ENCODE measurements around the gene COX19. TPM values are rescaled to one million over a fixed set of nuclear protein-coding genes. Genes with fewer than 3 reads are reported as not detected.

The COX19 gene
- total RNA-seq, 1 experiment from 2014 or later: 11.6 TPM

DNA sequence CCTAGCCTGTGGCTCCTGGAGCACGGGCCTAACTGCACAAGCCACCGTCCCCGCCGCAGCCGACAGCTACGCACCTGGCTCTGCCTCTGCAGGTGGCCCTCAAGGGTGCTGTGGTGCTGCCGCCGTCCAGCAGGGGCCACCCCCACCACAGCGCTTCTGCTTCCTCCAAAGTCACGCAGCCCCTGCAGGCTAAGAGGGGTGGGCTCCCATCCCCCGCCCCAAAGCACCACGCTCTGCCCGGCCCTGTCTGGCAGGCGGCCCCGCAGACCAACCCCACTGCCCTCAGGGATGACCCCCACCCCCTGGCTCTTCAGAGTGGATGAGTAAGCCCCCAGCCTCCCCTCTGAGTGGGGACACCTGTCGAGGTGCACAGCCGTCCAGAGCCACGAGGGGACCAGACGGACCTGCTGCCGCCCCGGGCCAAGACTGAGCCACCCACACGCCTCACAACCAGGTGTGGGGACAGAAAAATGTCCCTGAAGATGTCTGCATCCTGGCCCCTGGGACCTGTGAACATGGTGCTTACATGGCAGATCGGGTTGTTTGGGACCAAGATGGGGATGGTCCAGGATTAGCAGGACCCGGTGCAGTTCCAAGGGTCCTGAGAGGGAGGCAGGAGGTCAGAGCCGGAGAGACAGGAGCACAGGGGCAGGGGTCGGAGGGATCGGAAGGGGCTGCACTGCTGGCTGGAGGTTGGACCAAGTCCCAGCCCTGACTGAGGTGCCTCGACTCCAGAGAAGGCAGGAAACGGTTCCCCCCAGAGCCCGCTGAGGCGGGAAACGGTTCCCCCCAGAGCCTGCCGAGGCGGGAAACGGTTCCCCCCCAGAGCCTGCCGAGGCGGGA lies 11.9 kb downstream of the COX19 start:
- Histone ChIP-seq H3K79me2 (ENCODE audit: low read length) (no peaks in the 10 kb centered on the region), H3K4me3 (ENCODE audit: low read length) (no peak overlapping the region), H3K27ac (ENCODE audit: low read length) (no peak overlapping the region), H3K36me3 (ENCODE audit: low read depth, low read length) (peaks cover 7% of the 10 kb centered on the region), H3K27me3 (ENCODE audit: low read length) (no peaks in the 10 kb centered on the region), H3K9ac (ENCODE audit: low read length) (no peak overlapping the region), H3K4me2 (ENCODE audit: low read length) (no peak overlapping the region), H2AFZ (ENCODE audit: low read length) (no peak overlapping the region), H3K9me3 (ENCODE audit: low read length) (no peaks in the 10 kb centered on the region), H3F3A (ENCODE audit: low read length, unreplicated experiment) (no peaks in the 10 kb centered on the region), H3K9me2 (replicated peaks; ENCODE audit: low read length) (no peaks in the 10 kb centered on the region), H4K20me1 (ENCODE audit: low read length) (no peaks in the 10 kb centered on the region), H3K4me1 (ENCODE audit: insufficient read depth, low read length) (no peaks in the 10 kb centered on the region)
- POLR2A ChIA-PET (ENCODE audit: unreplicated experiment): no interaction called here
- no TSS peak for BruUV-seq (replicated peaks)
- intact Hi-C loops (cut with micrococcal nuclease): no loop called here
- ATAC-seq (no peak), DNase-seq (no peak)
- no peak for TF ChIP-seq EZH2 (IDR thresholded peaks at IDR 0.05; ENCODE audit: low read length, unreplicated experiment)
- no peak for TF ChIP-seq EZH2phosphoT487 (IDR thresholded peaks at IDR 0.05; ENCODE audit: borderline replicate concordance, low read length)
- TF ChIP-seq, protein P1, sequence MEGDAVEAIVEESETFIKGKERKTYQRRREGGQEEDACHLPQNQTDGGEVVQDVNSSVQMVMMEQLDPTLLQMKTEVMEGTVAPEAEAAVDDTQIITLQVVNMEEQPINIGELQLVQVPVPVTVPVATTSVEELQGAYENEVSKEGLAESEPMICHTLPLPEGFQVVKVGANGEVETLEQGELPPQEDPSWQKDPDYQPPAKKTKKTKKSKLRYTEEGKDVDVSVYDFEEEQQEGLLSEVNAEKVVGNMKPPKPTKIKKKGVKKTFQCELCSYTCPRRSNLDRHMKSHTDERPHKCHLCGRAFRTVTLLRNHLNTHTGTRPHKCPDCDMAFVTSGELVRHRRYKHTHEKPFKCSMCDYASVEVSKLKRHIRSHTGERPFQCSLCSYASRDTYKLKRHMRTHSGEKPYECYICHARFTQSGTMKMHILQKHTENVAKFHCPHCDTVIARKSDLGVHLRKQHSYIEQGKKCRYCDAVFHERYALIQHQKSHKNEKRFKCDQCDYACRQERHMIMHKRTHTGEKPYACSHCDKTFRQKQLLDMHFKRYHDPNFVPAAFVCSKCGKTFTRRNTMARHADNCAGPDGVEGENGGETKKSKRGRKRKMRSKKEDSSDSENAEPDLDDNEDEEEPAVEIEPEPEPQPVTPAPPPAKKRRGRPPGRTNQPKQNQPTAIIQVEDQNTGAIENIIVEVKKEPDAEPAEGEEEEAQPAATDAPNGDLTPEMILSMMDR (conservative IDR thresholded peaks at IDR 0.05; ENCODE audit: low read depth, low read length): no peak
- CTCF ChIA-PET: no interaction called here

- H2AFZ ChIP-seq (ENCODE audit: low read length): no peak overlapping the region
- no peak for DNase-seq
- H3K9me2 ChIP-seq (replicated peaks; ENCODE audit: low read length): no peaks in the 10 kb centered on the region
- no peak overlapping the region for H3K9ac ChIP-seq (ENCODE audit: low read length)
- H3K27ac ChIP-seq (ENCODE audit: low read length): no peak overlapping the region
- H3K4me1 ChIP-seq (ENCODE audit: insufficient read depth, low read length): no peaks in the 10 kb centered on the region
- H4K20me1 ChIP-seq (ENCODE audit: low read length): no peaks in the 10 kb centered on the region
- H3K36me3 ChIP-seq (ENCODE audit: low read depth, low read length): 0 out of 2 replicates have a peak, but pooled peaks cover 1% of the 10 kb centered on the region
- no peak overlapping the region for H3K4me2 ChIP-seq (ENCODE audit: low read length)
- H3F3A ChIP-seq (ENCODE audit: low read length, unreplicated experiment): no peaks in the 10 kb centered on the region
- ChIA-PET CTCF (no interaction called here), POLR2A (ENCODE audit: unreplicated experiment) (interaction anchor here (0.5 kb wide), 1 partner anchor 19 kb away, joined by 3 read pairs; no protein-coding TSS in a partner anchor)
- ATAC-seq: no peak
- BruUV-seq (replicated peaks): no TSS peak
- TF ChIP-seq, protein P1 (conservative IDR thresholded peaks at IDR 0.05; ENCODE audit: low read depth, low read length): no peak
- no peak for TF ChIP-seq EZH2phosphoT487 (IDR thresholded peaks at IDR 0.05; ENCODE audit: borderline replicate concordance, low read length)
- no peak for TF ChIP-seq EZH2 (IDR thresholded peaks at IDR 0.05; ENCODE audit: low read length, unreplicated experiment)
- no peak overlapping the region for H3K4me3 ChIP-seq (ENCODE audit: low read length)
- H3K79me2 ChIP-seq (ENCODE audit: low read length): no peaks in the 10 kb centered on the region
- intact Hi-C loops (cut with micrococcal nuclease): no loop called here
- H3K27me3 ChIP-seq (ENCODE audit: low read length): no peaks in the 10 kb centered on the region
- no peaks in the 10 kb centered on the region for H3K9me3 ChIP-seq (ENCODE audit: low read length)
Observed at GRCh38 chr7:962401-963081, 12.8 kb downstream of the COX19 start.

All from PC-3 (cell line).